ENCODE data around the gene GLIS2. TPM values are rescaled to one million over a fixed set of nuclear protein-coding genes. Genes with fewer than 3 reads are reported as not detected.

The GLIS2 gene
- total and polyA plus RNA-seq, 2 donors (not counting 1 experiment from before 2014, with no cell fraction given): 4.0 to 6.0 TPM

DNA sequence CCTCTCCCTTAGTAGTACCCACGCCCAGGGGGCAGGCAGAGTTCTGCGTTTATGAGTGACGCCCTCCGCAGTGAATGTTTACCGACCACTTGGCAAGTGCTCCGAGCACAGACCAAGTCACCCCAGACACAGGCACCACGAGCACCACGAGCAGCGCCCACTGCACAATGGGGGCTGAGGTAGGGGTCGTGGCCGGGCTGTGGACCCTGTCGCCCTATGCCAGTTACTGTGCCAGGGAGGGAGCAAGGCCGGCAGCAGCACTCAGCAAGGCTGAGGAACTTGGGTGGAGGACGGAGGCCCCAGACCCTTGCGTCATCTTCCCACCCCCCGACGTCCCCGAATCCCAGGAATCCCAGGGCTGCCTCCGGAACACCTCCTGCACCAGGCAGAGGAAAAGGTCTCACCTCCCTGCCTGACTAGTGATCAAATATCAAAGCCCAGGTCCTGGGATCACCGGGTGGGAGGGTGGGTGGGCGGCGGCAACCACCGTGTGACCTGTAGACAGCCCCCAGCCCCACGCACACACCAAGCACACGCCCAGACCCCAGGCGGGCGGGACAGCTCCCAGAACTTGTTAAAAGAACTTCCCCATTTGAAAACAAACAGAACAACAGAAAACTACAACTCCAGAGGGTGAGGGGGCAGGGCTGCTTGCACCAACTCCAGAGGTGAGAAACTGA is 61.2 kb downstream of the GLIS2 start:
- no peak for DNase-seq (ENCODE audit: low read depth in 2 of 2)
- Histone ChIP-seq H3K4me2 (ENCODE audit: extremely low read depth, insufficient read depth, low read length) (peak overlapping the region; percentile 79), H2AFZ (ENCODE audit: low read length) (no peak overlapping the region), H3K9ac (ENCODE audit: insufficient read depth, low read length) (peak overlapping the region; percentile 74), H3K36me3 (ENCODE audit: control insufficient read depth, insufficient read depth, low read length) (peaks cover 32% of the 10 kb centered on the region), H3K27me3 (ENCODE audit: control insufficient read depth, insufficient read depth, low read length) (no peaks in the 10 kb centered on the region), H3K4me3 (replicated peaks in 1 of 4; ENCODE audit: control extremely low read depth in 1 of 4, insufficient read depth in 1 of 4, low read depth in 3 of 4, low read length in 4 of 4) (peak overlapping the region in 1 of 4 experiments; percentile 52), H3K79me2 (ENCODE audit: control insufficient read depth, insufficient read depth, low read length) (peaks cover 93% of the 10 kb centered on the region), H3K27ac (ENCODE audit: insufficient read depth, low read length) (peak overlapping the region; percentile 94), H3K4me1 (ENCODE audit: control insufficient read depth, extremely low read depth, insufficient read depth, low read length) (peaks cover 45% of the 10 kb centered on the region), H3K9me3 (ENCODE audit: control insufficient read depth, insufficient read depth, low read depth, low read length) (no peaks in the 10 kb centered on the region), H4K20me1 (ENCODE audit: control insufficient read depth, extremely low read depth, insufficient read depth, low read length) (peaks cover 2% of the 10 kb centered on the region)
- TF ChIP-seq, protein P1, sequence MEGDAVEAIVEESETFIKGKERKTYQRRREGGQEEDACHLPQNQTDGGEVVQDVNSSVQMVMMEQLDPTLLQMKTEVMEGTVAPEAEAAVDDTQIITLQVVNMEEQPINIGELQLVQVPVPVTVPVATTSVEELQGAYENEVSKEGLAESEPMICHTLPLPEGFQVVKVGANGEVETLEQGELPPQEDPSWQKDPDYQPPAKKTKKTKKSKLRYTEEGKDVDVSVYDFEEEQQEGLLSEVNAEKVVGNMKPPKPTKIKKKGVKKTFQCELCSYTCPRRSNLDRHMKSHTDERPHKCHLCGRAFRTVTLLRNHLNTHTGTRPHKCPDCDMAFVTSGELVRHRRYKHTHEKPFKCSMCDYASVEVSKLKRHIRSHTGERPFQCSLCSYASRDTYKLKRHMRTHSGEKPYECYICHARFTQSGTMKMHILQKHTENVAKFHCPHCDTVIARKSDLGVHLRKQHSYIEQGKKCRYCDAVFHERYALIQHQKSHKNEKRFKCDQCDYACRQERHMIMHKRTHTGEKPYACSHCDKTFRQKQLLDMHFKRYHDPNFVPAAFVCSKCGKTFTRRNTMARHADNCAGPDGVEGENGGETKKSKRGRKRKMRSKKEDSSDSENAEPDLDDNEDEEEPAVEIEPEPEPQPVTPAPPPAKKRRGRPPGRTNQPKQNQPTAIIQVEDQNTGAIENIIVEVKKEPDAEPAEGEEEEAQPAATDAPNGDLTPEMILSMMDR (conservative IDR thresholded peaks at IDR 0.05 in 1 of 2, IDR thresholded peaks at IDR 0.05 in 1 of 2; ENCODE audit: low read depth in 1 of 2, low read length in 2 of 2): no peak
- no peak for TF ChIP-seq EZH2 (IDR thresholded peaks at IDR 0.05; ENCODE audit: low read length, missing control alignments)

DNA sequence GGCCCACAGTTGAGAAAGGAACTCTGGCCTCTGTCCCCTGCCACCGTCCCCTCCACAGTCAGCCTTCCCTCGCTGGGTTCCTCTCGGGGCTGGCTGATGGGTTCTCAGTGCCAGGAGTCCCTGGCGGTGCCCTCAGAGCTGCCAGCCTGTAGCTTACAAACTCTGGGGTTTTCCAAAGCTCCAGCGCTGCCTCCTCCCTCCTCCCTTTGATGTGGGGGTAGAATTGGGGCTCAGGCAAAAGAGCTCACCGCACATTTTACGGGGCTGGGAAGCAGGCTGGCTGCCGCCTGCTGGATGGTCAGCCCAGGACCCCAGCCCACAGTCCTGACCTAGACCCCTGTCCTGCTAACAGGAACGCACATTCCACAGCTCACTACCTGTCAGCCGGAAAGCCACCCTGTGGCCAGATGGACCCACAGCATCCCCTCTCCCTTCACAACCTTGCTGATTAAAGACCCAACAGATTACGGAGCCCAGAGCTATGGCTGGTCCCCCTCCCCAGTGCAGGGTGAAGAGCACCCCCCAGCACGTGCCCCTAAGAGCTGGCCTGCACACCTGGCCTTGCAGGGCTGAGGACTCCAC is 61.8 kb downstream of the GLIS2 start:
- Histone ChIP-seq H3K79me2 (ENCODE audit: control insufficient read depth, insufficient read depth, low read length) (peaks cover 89% of the 10 kb centered on the region), H3K9me3 (ENCODE audit: control insufficient read depth, insufficient read depth, low read depth, low read length) (no peaks in the 10 kb centered on the region), H3K36me3 (ENCODE audit: control insufficient read depth, insufficient read depth, low read length) (peaks cover 38% of the 10 kb centered on the region), H4K20me1 (ENCODE audit: control insufficient read depth, extremely low read depth, insufficient read depth, low read length) (no peaks in the 10 kb centered on the region), H3K27me3 (ENCODE audit: control insufficient read depth, insufficient read depth, low read length) (no peaks in the 10 kb centered on the region), H3K4me1 (ENCODE audit: control insufficient read depth, extremely low read depth, insufficient read depth, low read length) (peaks cover 48% of the 10 kb centered on the region), H3K4me2 (ENCODE audit: extremely low read depth, insufficient read depth, low read length) (no peak overlapping the region), H3K27ac (ENCODE audit: insufficient read depth, low read length) (peak overlapping the region; percentile 66), H2AFZ (ENCODE audit: low read length) (no peak overlapping the region), H3K4me3 (replicated peaks in 1 of 4; ENCODE audit: control extremely low read depth in 1 of 4, insufficient read depth in 1 of 4, low read depth in 3 of 4, low read length in 4 of 4) (peak overlapping the region in 1 of 4 experiments; percentile 10), H3K9ac (ENCODE audit: insufficient read depth, low read length) (no peak overlapping the region)
- no peak for DNase-seq (ENCODE audit: low read depth in 2 of 2)
- no peak for TF ChIP-seq EZH2 (IDR thresholded peaks at IDR 0.05; ENCODE audit: low read length, missing control alignments)
- TF ChIP-seq, protein P1 (conservative IDR thresholded peaks at IDR 0.05 in 1 of 2, IDR thresholded peaks at IDR 0.05 in 1 of 2; ENCODE audit: low read depth in 1 of 2, low read length in 2 of 2): peak in 1 of 2 donors; percentile 13

DNA sequence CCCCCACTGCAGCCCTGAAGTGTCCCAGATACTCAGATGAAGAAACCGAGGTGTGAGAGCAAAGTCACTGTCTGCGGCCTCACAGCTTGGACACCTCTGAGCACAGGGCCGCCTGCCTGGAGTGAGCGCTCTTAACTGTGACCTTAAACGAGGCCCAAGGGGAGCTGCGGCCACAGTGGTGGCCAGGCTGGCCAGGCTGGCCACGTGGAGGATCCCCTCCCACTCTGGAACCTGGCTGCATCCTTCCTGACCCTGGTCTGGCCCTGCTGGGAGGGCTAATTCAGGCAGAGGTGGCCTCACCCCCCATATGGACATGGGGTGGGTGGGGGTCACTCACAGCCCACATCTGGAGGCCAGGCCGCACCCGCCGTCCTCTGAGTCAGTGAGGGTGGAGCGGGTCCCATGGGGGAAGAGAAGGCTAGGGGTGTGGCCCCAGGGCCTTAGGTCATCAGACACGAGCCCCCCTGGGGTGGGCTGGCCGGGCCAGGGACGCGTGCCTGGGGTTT is 62.3 kb downstream of the GLIS2 start:
- no peak overlapping the region for H3K4me3 ChIP-seq (replicated peaks in 1 of 4; ENCODE audit: control extremely low read depth in 1 of 4, insufficient read depth in 1 of 4, low read depth in 3 of 4, low read length in 4 of 4)
- DNase-seq (ENCODE audit: low read depth in 2 of 2): no peak
- peak overlapping the region; percentile 66 for H3K27ac ChIP-seq (ENCODE audit: insufficient read depth, low read length)
- H3K9me3 ChIP-seq (ENCODE audit: control insufficient read depth, insufficient read depth, low read depth, low read length): no peaks in the 10 kb centered on the region
- peaks cover 48% of the 10 kb centered on the region for H3K4me1 ChIP-seq (ENCODE audit: control insufficient read depth, extremely low read depth, insufficient read depth, low read length)
- no peak overlapping the region for H3K4me2 ChIP-seq (ENCODE audit: extremely low read depth, insufficient read depth, low read length)
- H2AFZ ChIP-seq (ENCODE audit: low read length): no peak overlapping the region
- TF ChIP-seq, protein P1 (conservative IDR thresholded peaks at IDR 0.05 in 1 of 2, IDR thresholded peaks at IDR 0.05 in 1 of 2; ENCODE audit: low read depth in 1 of 2, low read length in 2 of 2): no peak
- no peak for TF ChIP-seq EZH2 (IDR thresholded peaks at IDR 0.05; ENCODE audit: low read length, missing control alignments)
- no peaks in the 10 kb centered on the region for H4K20me1 ChIP-seq (ENCODE audit: control insufficient read depth, extremely low read depth, insufficient read depth, low read length)
- H3K9ac ChIP-seq (ENCODE audit: insufficient read depth, low read length): no peak overlapping the region
- H3K79me2 ChIP-seq (ENCODE audit: control insufficient read depth, insufficient read depth, low read length): peaks cover 88% of the 10 kb centered on the region
- no peaks in the 10 kb centered on the region for H3K27me3 ChIP-seq (ENCODE audit: control insufficient read depth, insufficient read depth, low read length)
- peaks cover 42% of the 10 kb centered on the region for H3K36me3 ChIP-seq (ENCODE audit: control insufficient read depth, insufficient read depth, low read length)

Data from fibroblast of lung (primary cell).